NCI-H2107 treated with DMSO at 0.1 percent for 48 hours (cell line): Measurements from ENCODE around the gene SRCAP.

ENCODE experiments used
- DNase-seq: peaks from one replicate; lab custom pipeline; 2025; ENCODE audit not compliant: unreplicated experiment; lab: John Stamatoyannopoulos, UW

SRCAP gene

DNA sequence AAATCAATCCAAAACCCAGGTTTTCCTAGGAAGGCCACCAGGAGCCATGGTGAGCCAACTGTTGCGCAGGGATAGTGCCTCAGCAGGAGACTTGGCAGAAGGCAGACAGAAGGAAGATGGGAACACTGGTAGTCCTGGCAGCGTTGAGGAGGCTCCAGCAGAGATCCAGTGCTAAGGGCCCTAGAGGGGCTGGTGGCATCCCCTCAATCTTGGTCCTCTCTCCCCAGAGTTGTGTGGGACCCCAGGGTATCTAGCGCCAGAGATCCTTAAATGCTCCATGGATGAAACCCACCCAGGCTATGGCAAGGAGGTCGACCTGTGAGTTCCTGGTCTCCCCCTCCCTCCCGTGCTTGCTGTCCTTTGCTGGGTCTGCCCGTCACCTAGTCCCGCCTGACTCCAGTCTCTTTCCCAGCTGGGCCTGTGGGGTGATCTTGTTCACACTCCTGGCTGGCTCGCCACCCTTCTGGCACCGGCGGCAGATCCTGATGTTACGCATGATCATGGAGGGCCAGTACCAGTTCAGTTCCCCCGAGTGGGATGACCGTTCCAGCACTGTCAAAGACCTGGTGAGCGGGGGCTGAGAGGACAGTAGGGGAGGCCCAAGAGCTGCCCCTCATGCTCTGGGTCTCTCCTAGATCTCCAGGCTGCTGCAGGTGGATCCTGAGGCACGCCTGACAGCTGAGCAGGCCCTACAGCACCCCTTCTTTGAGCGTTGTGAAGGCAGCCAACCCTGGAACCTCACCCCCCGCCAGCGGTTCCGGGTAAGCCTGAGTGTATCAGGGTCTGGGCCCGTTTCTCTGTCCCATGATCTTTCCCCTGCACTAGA is 57.2 kb downstream of the SRCAP start:
- no peak for DNase-seq

DNA sequence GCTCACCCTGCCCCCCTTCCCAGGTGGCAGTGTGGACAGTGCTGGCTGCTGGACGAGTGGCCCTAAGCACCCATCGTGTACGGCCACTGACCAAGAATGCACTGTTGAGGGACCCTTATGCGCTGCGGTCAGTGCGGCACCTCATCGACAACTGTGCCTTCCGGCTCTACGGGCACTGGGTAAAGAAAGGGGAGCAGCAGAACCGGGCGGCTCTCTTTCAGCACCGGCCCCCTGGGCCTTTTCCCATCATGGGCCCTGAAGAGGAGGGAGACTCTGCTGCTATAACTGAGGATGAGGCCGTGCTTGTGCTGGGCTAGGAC is 57.8 kb downstream of the SRCAP start:
- DNase-seq, result no peak

DNA sequence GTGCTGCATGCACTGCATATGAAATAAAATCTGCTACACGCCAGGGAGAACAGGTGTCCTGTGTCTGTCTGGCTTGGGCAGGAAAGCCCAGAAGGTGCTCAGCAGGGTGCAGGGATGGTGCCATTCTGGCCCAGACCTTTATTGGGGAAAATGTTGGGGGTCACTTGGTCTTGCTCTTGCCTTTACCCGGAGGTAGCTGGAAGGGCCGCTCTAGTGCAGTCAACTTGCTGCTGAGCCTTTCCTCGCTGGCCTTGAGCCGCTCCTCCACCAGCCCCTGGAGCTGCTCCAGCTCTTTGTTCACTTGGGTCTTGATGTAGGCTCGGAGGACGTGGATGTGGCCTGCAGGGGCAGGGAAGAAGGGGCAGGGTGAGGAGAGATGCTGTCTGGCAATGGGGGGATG is 58.3 kb downstream of the SRCAP start:
- no peak for DNase-seq

DNA sequence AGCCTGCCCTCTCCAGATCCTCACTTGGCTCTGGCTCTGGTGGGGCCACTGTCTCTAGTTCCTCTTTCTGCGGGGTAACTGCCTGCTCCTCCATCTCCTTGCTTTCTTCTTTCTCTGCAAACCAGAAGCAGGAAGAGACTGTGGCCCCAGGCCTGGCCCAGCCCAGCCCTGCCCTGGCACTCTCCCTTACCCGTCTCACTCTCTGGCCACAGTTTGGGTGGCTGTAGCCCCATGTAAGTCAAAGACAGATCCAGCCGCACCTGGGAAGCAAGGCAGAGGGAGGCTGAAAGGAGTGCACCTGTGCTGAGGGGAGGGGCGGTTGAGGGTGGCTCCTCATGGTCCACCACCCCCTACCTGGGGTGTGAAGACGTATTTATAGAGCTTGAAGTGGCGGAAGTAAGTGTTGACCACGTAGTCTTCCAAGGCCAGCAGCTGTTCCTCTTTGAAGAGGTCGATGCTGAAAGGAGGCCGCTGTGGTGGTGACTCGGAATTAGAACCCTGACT is 60.1 kb downstream of the SRCAP start:
- no peak for DNase-seq

DNA sequence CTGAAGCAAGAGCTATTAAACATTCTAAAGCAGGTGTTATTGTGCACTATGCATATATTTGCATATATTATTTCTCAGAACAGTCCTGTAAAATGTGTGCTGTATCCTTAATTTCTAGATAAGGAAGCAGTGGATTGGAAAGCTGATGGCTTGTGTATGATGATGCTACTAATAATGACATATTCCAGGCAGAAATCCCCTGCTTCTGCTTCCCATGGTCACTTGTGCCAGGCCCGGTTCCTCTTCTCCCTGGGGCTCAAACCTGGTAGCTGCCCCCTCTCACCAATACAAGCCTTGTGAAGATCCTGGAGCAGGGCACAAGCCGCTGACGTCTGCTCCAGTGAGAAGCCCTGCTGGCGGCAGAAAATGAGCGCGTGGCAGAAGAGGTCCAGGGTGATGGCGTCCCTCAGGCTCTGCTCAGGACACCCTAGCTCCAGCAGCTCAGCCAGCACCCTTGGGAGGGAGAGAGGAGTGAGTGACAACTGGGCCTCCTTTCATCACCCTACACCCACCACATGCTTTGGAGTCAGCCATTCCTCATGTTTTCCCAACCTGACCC is 61.1 kb downstream of the SRCAP start:
- no peak for DNase-seq

DNA sequence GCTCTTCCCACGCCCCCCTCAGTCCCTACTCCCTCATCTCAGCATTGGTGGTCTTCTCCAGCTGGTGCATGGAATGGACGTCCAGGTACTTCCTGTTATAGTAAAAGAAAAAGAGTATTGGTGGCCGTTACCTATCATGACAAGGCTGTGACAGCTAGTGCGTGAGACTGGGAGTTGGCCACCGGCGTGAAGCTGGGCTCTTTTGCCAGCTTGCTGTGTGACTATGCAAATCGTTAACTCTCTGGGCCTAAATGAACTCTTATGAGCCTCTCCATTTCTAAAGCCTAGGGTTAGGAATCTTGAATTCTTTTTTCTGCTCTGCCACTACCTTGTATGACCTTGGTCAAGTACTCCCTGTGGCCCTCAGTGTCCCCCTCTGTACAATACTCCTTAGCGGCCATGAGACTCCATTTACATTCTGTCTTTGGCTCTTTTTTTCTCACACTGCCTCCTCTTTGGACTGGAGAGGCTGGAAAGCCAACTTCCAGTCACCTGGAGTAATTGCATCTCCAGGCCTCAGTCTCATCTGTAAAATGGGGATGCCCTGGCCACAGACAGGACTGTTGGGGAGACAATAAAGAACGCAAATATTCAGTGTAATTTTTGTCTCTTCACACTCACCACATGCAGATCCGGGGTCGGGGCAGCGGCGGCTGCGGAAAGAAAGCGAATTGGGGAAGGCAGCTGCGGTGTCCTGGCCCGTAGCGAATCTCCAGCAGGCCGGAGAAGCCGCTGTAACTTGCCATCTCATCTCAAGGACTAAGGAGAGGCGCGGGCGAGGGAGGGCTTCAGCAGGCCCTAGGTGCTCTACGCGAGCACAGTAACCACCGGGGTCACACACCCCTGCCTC is 61.8 kb downstream of the SRCAP start:
- DNase-seq, result no peak

DNA sequence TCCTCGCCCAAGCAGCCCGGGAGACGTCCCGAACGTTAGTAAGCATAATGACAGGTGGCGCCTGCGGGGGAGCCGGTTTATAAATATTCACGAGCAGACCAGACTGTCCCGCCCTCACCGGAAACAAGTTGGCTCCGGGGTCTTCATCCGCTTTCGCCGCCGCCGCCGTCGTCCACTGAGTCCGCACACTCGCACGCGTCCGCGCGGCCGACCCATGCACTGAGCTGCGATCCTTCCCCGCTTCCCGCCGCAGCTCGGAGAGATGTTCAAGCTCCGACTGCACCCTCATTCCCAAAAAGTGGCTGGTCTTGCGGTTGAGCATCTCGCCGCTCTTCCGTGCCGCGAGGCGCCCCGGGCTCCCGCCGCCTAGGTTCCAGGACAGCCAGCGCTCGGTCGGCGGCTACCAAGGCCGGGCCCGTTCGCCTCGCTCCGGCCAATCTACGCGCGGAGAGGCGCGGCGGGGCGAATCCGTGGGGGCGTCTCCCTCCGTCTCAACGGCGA is 62.5 kb downstream of the SRCAP start:
- DNase-seq, result no peak

DNA sequence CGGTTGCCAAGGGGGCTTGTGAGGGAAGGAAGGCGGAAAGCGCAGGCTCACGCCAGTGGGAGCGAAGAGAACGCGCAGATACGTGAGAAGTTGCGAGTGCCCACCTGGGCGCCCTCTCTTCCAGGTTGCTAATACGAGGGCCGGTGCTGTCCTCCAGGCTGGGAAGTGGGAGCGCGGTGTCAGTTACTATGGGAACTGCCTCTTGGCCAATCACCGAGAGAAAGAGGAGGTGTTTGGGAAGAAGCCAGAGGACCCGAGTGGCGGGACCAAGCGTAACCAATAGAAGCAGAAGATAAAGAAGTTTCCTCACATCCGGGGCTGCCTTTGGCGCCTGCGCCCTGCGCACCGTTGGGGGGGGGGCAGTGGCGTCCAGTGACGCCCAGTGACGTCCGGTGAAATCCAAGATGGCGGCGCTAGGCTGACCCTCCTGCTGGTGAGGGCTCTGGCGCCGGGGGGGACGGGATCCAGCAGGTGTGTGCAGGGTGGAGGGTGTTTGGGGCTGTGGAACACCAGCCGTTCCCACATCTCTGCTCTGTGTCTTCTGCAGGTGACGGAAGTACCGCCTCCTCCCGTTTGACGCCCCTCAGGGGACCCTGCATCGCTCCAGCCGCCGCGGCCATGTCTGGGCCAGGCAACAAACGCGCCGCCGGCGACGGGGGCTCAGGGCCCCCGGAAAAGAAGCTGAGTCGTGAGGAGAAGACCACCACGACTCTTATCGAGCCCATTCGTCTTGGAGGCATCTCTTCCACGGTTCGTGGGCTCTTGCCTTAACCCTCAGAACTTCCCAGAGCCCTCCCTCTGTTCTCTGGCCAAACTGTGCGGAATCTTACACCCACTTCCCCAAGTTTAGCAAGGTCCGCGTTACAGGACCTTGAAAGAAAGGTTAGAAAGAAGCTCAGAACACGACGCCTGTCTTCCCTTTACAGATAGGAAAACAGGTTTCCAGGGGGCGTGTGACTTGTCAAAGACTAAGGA is 63.2 kb downstream of the SRCAP start, which contains the start of the genes CFAP119 and RNF40:
TSS of gene CFAP119 (minus strand) at position 135 of the 975 bp plus-strand sequence. CDS start 314 bp downstream, outside the sequence.
TSS of gene RNF40 (plus strand) at position 395 of the 975 bp plus-strand sequence. CDS start at position 619, 224 bp downstream.
- DNase-seq, result peak; percentile 97

DNA sequence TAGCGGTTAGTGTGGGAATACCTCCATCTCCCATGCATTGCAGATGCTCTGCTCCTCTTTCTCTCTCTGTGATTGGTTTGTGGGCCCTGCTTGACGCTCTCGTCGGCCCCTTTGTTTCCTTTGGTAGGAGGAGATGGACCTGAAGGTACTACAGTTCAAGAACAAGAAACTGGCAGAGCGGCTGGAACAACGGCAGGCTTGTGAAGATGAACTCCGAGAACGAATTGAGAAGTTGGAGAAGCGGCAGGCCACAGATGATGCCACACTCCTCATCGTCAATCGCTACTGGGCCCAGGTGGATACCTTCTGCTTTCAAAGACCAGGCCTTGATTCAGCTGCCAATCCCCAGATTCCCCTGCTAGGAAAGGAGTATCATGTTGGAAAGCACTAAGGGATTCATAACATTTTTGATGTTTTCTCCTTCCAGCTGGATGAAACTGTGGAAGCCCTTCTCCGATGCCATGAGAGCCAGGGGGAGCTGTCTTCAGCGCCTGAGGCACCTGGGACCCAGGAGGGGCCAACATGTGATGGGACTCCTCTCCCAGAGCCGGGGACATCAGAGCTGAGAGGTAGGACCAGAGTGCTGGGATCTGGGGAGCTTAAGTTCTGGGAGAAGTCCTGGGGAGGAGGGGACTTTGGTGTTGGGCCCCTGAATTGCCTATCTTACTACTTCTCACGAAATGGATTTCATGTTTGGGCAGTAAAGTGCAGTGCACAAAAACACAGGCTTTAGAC is 64.2 kb downstream of the SRCAP start:
- no peak for DNase-seq

DNA sequence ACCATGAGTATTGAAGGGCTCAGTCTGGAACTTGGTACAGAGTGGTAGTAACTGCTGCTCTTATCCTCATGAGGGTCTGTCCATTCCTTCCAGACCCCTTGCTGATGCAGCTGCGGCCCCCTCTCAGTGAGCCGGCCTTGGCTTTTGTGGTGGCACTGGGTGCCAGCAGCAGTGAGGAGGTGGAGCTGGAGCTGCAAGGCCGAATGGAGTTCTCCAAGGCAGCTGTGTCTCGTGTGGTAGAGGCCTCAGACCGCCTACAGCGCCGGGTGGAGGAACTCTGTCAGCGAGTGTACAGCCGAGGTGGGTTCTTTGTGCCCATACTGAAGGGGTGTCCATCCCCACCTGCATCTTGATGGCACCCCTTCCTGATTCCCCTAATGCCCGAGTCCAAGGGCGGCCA is 65.1 kb downstream of the SRCAP start:
- DNase-seq, result no peak

DNA sequence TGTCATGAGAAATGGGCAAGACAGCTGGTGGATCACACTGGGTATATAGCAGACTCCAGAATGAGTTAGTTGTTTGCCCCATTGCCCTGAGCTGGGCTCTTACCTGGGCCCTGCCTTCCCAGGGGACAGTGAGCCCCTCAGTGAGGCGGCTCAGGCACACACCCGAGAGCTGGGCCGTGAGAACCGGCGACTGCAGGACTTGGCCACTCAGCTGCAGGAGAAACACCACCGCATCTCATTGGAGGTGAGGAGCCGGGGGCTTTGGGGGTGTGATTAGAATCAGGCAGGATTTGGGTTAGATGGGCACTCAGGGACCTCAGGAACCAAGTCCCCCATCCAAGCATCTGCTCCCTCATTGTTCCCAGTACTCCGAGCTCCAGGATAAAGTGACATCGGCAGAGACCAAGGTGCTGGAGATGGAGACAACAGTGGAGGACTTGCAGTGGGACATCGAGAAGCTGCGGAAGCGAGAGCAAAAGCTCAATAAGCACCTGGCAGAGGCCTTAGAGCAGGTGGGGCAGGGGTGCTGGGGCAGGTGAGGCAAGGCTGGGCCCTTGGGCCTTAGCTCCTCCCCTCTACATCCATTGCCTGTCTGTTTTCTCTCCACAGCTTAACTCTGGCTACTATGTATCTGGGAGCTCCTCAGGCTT is 66.0 kb downstream of the SRCAP start:
- no peak for DNase-seq

DNA sequence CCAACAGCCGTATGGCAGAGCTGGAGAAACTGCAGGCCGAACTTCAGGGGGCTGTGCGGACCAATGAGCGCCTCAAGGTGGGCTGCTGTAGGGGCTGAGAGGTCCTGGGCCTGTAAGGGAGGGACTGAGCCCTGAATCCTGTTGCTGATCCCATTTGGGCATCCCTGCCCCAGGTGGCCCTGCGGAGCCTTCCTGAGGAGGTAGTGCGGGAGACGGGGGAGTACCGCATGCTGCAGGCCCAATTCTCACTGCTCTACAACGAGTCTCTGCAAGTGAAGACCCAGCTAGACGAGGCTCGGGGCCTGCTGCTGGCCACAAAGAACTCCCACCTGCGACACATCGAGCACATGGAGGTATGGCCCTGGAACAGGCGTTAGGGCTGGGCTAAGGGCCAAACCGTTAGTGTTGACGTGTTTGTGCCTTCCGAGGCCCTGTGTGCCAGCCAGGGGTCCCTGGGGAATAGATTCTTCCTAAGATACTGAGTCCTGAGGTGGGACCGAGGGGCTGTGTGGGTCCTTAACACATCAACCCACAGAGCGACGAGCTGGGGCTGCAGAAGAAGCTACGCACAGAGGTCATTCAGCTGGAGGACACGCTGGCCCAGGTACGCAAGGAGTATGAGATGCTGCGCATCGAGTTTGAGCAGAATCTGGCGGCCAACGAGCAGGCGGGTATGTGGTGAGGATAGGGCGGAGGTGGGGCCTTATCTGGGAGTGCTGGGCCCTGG is 67.4 kb downstream of the SRCAP start:
- DNase-seq, result no peak

DNA sequence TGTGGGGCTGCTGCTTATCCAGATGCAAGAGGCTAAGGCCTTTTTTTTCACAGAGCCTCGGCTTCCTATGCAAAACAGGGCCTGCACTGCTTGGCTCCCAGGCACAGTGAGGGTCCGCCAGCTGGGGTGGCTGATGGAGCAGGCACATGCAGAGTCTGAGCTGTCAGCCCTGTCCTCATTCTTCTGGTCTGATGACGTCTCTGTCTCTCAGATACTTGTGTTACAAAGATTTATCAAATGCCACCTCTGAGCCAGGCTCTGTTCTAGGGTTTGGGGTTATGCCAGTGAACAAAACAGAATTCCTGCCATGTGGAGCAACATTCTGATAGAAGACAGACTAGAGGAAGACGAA is 67.9 kb downstream of the SRCAP start:
- no peak for DNase-seq

DNA sequence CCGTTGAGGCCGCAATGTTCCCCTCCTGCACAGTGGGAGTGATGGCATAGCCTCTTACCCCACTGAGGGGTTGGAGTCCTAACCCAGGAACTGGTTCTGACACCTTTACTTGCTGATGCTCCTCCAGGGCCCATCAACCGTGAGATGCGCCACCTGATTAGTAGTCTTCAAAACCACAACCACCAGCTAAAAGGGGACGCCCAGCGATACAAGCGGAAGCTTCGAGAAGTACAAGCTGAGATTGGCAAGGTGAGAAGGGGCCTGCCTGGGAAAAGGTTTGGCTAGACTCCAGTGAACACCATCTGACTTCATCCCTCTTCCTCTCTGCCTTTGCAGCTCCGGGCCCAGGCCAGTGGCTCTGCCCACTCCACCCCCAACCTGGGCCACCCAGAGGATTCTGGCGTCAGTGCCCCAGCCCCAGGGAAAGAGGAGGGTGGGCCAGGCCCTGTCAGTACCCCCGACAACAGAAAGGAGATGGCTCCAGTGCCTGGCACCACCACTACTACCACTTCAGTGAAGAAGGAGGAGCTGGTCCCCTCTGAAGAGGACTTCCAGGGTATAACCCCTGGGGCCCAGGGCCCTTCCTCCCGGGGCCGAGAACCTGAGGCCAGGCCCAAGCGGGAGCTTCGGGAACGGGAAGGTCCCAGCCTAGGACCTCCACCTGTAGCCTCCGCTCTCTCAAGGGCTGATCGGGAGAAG is 68.9 kb downstream of the SRCAP start:
- DNase-seq, result no peak

DNA sequence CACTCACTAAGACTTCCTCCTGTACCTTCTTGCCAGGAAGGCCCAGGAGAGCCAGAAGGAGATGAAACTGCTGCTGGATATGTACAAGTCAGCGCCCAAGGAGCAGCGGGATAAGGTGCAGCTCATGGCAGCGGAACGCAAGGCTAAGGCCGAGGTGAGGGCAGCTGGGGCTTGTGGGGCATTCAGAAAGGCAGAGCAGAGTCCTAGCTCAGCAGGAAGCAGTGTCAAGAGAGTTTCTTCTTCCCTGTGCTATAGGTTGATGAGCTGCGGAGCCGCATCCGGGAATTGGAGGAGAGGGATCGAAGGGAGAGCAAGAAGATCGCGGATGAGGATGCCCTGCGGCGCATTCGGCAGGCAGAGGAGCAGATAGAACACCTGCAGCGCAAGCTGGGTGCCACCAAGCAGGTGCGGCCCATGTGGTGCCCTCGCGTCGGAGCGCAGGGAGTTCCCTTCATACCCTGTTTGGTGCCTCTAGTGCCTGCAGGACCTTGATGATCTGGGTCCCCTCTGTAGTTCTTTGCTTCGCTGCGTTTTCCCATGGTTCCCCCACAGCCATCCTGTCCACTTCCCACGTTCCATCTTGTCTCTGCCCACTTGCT is 69.7 kb downstream of the SRCAP start:
- no peak for DNase-seq

DNA sequence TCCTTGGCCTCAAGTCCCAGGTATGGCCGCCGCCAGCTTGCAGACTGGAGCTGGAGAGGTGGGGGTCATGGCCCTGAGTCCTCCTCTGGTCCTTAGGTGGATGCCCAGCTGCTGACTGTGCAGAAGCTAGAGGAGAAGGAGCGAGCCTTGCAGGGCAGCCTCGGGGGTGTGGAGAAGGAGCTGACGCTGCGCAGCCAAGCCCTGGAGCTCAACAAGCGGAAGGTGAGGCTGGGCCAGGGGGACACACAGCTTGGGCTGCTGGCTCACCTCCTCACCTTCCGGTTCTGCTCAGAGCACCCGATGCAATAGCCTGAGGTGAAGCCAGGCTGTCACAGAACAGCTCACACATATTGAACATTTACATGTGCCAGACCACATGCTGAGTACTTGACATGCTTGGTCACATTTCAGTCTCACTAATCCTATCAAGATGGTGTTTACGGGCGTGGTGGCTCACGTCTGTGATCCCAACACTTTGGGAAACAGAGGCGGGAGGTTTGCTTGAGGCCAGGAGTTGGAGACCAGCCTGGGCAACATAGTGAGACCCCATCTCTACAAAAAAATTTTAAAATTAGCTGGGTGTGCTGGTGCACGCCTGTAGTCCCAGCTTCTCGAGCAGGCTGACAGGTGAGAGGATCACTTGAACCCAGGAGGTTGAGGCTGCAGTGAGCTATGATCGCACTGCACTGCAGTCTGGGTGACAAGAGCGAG is 70.6 kb downstream of the SRCAP start:
- DNase-seq, result no peak

DNA sequence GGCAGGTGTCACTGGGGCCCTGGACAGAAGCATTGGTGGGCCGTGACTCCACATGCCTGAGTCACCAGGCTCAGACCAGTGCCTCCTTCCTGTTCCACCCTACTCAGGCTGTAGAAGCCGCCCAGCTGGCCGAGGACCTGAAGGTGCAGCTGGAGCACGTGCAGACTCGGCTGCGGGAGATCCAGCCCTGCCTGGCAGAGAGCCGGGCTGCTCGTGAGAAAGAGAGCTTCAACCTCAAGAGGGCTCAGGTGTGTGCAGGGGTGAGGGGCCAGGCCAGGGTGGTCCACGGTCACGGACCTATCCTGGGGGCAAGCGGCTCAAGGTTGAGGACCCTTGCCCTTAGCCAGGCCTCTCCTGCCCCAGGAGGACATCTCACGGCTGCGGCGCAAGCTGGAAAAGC is 72.8 kb downstream of the SRCAP start:
- DNase-seq, result no peak
